Muscle of arm (tissue), 12 donors: Measurements from ENCODE around the gene TBC1D8. TPM values are rescaled to one million over a fixed set of nuclear protein-coding genes. Genes with fewer than 3 reads are reported as not detected.
A peak's percentile ranks its signal among the peaks of the same experiment; 100 is the strongest.

Source experiments
- DNase-seq: peaks from one replicate; pipeline ENCODE4 v3.0.0-alpha.2; 2013
- polyA plus RNA-seq, 12 donors: library from polyadenylated mRNA; unstranded; fragments of 120-200 nt; gene quantifications; one replicate each; pipeline ENCODE4 v1.2.1, GENCODE V29; 2013; ENCODE audit not compliant: insufficient read length in 12 of 12

TBC1D8 gene
- polyA plus RNA-seq, 12 donors: 9.0 to 30.2 (median 21.5) TPM; not detected in 1

DNA sequence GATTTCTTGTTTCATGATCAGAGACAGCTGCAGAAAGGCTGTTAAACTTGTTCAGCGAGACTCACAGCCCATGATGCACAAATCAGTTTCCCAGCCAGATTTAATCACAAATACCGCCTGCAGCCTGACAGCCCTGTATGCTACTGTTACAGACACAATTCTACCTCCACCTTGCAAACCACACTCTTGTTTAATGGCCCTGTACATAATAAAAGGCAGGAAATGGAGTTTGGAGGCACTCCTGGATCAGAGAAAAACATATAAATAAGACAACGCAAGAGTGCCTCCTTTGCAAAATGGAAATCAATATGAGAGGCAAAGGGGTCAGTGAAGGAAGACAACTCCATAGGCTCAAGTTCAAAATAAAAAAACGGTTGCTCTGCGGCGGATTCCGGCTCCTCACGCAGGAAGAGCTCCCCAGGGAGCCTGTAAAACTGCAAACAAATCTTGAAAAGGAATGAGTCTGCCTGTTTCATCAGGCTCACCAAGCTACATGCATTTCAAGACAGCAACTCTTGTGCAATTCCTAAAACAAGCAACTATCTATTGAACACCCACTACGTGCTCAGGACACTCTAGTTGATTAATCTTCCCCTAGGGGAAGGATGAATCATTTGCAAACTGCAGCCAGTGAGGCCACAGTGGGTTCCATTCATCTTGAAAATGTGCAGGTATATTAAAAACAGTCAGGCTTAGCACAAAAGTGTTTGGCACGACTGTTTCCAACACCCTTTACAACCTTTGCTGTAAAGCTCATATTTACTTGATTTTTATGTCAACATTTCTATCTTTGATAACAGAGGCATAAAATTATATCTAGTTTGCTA lies 37.5 kb downstream of the TBC1D8 start:
- DNase-seq: no peak

DNA sequence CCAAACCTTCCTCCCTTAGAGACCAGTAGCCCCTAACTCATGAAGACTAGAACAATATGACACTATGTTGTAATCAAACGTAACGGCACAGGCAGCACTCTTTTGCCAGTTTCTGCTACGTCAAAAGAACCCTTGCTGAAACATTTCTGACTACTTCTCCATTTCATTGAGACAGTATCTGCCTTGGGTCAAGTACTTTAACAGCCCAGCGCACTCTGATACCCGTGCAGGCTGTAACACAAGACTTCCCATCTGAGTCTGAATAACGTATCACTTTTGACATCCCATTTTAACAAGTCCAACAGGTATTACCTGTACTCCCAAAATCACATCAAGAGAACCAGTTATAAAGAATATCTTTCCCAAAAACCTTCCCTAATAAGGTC lies 38.4 kb downstream of the TBC1D8 start:
- no peak for DNase-seq

DNA sequence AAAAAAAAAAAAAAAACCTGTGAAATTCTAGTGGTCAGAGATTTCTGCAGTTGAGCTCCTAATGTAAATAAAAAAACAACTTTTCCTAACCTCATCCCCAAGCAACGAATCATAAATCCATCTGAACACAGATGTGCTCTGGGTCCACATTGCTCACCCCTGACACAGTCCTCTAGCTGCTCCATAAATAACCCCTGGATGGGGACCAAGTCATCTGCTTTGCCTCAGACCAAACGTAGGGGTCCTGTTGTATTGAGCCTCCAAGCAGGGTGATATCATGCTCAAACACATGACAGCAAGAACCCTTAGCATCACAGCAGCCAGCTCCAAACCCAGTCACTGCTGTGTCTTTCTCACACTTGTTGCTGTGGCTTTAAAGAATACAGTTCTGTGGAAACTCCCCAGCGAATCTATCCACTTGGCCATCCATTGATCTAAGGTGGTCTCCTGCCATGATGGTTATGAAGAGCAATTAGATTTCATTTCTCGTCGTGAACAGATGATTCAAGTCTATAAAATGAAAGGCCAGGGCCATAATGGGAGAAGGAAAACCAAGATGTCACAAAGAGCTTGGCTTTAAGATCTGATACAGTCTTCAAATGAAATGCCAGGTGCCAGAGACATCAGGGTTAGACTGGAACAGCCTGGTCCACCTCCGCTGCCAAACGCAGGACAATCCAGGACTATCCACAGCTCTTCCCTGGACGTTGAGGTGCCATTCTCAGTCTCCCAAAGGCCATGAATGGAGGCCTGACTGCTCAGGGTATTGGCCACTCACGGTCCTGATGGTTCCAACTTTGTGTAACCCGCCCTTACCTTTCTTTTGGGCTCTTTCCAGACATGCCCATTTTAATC lies 39.0 kb downstream of the TBC1D8 start:
- peak; percentile 73 for DNase-seq

DNA sequence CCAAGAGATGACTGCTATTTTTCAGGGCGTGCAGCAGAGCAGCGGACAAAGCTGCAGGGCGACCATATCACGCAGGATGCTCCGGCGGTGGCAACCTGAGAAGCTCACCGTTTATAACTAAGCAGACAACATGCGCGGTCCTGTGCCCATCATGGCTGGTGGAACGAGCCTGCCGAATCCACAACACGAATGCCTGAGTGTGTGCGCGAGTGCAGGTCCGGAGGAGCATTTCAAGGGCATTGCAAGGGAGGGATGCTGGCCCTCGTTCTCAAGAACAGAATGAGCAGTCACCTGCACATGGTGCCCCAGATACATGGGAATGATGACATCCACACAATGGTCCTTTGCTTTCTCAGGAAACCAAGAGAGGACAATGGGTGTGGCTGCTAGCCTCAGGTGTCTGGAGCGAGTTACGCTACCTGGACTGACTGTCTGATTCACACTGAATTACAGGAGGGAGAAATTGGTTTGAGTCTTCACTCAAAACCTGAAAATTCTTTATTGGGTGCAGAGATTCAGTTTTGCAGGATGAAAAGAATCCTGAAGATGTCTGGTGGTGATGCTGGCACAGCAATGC lies 39.8 kb downstream of the TBC1D8 start:
- no peak for DNase-seq

DNA sequence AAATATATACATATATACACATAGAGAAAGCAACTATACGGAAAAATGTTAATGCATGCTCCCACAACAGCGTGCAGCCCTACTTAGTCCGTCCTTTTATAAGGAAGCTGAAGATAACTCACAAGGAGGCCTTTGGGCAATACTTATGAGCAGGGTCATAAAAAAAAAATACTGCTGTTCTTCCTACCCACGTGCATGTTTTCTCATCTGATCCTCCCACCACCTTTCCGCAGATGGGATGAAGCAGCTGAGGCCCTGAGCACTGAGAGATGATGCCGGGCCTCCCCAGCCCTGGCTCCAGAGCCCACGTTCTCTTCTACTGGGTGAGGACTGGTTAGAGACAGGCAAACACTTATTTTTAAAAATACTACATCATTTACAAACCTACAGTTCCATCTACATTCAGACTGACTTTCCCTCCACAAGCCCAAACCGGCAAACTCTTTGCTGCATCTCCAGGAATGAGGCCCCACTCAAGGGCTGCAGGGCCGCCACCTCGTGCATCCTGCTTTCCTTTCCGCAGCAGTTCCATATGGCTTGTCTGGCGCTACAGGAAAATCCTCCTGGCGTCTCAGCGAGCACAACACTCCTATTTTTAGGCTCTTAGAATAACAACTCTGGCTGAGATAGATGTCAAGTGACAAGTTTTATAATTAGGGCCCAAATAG lies 41.6 kb downstream of the TBC1D8 start:
- DNase-seq: peak; percentile 69

DNA sequence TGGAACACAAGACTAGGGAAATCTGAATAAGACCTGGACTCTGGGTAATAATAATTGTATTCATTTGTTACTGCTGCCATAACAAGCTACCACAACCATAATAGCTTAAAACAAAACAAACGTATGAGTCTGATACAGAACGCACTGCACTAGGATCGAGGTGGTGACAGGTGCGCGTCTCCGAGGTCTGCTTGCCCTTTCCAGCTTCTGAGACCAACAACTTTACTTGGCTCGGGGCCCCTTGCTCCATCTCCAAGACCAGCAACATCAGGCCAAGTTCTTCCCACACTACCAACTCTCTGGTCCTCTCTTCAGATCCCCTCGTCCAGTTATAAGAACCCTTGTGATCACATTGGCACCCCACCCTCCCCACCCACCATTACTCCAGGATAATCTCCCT lies 42.8 kb downstream of the TBC1D8 start:
- DNase-seq: no peak

DNA sequence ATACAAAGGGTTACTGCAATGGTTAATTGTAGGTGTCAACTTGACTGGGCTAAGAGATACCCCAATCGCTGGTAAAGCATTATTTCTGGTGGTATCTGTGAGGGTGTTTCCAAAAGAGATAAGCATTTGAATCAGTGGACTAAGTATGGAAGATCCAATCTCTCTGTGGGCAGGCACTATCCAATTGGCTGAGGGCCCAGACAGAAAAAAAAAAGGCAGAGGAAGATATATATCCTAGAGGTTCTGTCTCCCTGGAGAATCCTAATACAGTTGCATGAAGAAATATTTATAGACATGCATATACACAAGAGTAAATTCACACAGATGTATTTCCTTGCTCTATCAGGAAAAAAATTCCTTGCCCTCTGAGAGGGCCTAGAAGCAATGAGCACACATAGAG lies 43.9 kb downstream of the TBC1D8 start:
- no peak for DNase-seq

DNA sequence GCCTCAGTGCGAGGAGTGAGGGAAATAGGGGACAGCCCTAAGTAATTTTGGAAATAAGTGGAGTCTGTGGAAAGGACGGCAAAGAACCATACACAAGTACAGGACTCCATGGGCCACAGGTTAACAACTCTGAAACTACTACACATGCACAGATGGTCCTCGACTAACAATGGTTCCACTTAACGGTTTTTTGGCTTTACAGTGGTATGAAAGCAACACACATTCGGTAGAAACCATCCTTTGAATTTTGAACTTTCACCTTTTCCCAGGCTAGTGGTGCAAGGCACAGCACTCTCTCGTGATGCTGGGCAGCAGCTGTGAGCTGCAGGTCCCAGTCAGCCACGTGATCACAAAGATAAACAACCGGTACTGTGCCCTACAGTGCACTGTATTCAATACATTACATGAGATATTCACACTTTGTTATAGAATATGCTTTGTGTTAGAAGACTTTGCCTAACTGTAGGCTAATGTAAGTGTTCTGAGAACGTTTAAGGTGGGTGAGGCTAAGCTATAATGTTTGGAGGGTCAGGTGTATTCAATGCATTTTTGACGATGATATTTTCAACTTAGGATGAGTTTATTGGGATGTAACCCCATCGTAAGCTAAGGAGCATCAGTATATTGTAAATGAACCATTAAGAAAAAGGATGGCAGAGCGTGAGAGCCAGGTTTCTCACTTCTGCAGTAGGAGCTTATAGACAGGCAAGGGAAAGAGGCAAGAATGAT lies 44.6 kb downstream of the TBC1D8 start:
- DNase-seq: no peak

DNA sequence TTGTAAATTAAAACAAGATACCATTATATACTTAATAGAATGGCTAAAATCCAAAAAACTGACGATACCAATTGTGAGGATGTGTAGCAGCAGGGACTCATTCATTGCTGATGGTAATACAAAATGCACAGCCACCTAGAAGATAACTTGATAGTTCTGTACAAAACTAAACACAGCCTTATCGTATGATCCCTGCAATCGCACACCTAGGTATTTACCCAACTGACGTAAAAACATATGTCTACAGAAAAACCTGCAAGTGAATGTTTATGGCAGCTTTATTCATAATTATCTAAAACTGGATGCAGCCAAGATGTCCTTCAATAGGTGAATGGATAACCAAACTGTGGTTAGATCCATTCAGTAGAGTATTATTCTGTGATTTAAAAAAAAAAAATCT lies 45.5 kb downstream of the TBC1D8 start:
- no peak for DNase-seq

DNA sequence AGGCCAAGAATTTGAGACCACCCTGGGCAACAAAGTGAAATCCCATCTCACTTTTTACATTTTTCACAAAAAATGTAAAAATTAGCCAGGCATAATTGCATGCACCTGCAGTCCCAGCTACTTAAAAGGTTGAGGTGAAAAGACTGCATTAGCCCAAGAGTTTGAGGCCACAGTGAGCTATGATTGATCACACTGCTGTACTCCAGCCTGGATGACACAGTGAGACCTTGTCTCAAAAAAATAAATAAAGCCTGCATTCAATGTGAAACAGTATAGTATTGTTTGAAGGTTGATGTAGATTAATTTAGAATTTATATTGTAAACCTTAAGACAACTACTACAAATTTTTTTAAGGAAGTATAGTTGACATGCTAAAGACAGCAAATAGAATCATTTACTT lies 53.5 kb downstream of the TBC1D8 start:
- no peak for DNase-seq

DNA sequence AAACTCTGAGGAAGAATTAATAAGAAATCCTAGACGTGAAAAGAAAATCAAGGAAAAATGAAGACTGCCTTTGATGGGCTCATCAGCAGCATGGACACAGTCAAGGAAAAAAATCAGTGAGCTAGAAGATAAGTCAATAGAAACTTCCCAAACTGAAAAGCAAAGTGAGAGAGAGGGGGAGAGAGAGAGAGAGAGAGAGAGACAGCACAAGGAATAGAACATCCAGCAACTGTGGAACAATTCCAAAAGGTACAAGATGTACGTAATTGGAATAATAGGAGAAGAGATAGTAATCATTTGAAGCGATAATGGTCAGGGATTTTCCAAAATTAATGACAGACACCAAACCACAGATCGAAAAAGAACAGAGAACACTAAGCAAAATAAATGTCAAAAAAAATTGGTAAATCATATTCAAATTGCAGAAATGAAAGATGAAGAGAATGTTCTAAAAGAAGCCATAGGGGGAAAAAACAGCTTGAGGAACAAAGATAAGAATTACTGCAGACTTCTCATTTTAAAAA lies 54.5 kb downstream of the TBC1D8 start:
- DNase-seq: no peak

DNA sequence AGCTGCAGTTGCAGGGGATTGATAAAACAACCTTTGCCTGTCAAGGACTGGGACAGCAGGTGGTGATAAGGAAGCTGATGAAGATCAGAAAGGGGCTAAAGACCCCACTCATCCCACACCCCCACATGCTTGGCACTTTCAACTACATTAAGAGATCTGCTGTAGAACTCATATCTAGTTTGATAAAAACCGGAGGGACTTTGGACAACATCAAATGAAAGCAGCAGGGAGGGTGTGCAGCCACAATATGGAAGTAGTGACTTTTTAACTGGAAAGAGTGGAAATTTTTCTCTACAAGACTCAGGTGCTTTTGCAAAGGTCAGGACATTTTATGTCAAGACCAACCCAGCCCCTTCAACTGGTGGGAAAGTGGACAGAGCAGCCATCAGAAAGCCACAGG lies 56.8 kb downstream of the TBC1D8 start:
- DNase-seq: no peak

DNA sequence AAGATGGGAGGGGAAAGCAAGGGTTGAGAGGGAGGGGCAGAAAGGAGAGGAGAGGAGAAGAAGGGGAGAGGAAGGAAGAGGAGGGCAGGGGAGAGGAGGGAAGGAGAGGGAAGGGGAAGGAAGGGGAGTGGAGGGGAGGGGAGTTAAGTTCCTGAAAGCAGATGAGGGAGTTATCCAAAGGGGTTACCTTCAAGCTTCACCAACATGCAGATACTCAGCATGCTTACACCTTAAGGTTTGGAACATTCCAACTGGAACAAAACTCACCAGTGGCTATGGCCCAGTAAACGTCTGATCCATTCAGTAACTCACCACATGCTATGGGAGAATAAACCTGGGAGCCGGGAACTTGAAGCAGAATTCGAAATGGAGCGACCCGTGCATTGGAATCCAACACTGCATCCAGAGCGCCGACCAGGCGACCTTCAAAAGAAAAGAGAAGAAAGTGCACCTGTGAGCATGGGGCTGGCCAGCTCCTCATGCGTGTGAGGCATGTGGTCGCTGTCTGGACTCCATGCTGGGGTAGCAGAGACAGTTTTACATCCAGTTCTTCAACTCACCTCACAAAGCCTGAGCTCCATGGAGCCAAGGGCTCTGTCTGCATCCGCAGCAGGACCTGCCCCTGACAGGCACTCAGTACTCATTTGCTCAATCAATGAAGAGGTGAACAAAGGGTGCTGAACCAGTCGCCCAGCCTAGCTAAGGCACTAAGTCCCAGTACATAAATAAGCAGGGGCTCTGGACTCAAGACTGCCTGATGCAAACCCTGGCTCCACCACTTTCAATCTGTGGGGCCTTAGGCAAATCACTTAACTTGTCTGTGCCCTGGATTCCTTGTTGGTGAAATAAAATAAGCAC lies 61.0 kb downstream of the TBC1D8 start:
- DNase-seq: no peak

DNA sequence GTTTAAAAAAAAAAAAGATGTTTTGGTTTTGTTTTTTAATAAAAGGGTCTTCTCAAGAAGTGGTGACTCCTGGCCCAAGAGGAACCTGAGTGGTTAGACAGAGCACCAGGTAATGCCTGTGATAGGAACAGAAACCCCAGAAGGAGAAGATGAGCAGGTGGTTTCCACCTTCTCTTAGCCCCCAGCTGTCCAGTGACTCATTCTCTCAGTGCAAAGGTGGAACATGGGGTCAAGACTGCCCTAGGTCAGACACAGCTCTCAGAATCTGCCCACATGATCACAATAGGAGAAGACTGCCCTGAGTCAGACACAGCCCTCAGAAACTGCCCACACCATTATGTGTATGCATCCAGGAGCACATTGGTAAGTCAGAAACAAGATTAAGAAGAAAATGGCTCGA lies 61.8 kb downstream of the TBC1D8 start:
- no peak for DNase-seq

DNA sequence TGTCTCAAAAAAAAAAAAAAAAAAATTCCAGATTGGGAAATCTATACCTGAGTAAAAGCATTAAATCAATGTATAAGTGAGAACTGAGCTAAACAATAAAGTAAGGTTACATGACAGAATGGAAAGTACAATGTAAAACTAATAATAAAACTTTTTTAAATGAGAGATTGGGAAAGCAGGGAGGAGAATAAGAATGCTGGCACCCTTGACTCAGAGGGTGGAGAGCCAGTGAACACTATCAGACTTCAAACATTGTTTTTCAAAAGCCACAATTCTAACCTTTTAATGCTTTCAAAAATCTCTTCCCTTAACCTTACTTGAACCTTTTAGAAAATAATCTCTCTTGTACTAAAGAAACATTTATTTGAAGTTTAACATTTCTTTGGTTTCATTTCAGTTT lies 63.5 kb downstream of the TBC1D8 start:
- DNase-seq: no peak

DNA sequence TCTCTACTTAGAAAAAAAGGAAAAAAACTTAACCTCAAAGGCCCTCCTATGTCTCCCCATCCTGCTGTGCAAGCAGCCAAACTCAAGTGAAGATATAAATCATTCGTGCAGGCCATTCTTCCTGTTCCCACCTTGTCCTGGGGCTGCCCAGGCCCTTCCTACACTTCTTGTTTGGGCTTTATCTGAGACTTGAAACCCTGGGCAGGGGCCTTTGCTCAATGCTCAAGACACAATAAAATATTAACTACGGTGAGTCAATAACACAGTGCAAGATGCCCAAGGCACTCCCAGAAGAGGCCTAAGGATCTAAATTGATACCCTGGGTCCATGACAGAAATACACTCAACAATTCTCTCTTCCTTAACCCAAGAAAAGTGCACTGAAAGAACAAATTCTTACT lies 67.6 kb downstream of the TBC1D8 start:
- DNase-seq: no peak

DNA sequence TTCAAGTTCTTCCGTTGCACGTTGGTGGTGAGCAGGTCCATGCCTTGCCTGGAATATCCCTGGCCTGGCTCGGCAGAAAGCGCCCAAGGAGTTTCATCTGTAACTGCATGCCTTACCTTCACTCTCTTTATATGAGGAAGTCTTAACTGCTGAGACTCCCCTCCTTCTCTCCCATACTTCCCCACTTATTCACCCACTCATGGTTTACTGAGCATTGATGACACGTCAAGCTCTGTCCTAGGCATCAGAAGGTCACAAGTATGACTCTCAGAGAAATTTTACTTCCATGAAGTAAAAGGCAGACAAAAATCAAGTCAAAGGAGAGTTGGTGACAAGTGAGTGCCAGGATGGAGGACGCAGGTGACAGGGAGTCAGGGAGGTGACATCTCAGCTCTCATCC lies 68.2 kb downstream of the TBC1D8 start:
- no peak for DNase-seq

DNA sequence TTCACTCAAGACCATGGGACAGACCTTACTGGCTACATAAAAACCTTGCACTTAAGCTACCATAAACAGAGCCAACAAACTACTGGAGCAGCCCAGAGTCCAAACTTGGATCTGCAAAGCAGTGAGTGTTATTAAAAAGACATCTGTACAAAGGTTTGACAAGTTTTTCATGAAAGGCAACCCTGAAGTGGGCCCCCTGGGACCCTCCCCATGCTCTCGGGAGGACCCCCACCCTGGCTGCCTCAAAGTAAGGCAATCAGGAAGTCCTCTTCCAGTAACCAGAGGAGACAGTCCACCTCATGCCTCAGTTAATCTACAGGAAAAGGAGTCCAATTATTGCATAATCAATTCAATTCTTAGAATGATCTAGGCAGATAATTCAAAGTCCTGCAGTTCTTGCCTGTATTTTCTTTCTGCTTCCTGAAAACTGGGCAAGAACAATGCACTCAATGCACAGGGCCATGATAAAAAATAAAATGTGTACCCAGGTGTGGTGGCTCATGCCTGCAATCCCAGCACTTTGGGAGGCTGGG lies 69.7 kb downstream of the TBC1D8 start:
- no peak for DNase-seq

DNA sequence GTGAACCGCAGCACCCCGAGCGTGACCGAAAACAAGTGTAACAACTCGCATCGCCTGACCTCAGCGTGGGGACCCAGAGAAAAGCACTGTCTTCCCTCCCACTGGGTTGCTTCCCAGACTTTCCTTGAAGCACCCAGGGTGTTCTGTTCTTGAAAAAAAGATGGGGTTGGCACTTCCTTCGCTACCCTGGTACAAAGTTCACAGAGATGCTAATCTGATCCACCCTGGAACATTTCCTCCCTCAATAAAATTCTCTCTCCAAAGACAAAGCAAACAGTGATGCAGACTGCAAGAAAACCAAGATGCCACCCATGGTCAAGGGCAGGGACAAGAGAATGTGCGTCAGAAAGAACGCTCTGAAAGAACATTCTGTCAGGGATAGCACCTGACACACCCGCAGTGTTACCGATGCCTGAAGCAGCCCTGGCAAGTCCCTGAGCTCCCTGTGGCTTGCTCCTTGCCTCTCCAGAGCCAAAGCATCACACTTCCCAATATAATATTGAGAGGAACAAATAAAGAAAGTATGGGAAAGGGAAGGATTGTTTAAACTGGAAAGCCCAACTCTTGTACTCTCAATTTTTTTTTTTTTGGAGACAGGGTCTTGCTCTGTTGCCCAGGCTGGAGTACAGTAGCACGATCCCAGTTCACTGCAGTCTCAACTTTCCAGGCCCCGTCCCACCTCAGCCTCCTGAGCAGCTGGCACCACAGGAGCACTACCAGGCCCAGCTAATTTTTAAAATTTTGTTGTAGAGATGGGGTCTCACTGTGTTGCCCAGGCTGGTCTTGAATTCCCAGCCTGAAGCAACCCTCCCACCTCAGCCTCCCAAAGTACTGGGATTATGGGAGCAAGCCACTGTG lies 70.7 kb downstream of the TBC1D8 start:
- no peak for DNase-seq
